HTERT RPE-1 (cell line): Measurements from ENCODE around the gene CSNK2A1.
"Not testable (repeated sequence)": the region's sequence is repeated elsewhere in the genome, so short reads cannot be mapped to it uniquely, and the experiment has no call there.

Experiments used
- in situ Hi-C: fragments of 300-500 bp; cut with MboI; formaldehyde crosslinking; loops from 4 replicates; pipeline ENCODE4 v1.14.3; 2020; ENCODE audit warnings: low sequenced_read_pairs

The CSNK2A1 gene

DNA sequence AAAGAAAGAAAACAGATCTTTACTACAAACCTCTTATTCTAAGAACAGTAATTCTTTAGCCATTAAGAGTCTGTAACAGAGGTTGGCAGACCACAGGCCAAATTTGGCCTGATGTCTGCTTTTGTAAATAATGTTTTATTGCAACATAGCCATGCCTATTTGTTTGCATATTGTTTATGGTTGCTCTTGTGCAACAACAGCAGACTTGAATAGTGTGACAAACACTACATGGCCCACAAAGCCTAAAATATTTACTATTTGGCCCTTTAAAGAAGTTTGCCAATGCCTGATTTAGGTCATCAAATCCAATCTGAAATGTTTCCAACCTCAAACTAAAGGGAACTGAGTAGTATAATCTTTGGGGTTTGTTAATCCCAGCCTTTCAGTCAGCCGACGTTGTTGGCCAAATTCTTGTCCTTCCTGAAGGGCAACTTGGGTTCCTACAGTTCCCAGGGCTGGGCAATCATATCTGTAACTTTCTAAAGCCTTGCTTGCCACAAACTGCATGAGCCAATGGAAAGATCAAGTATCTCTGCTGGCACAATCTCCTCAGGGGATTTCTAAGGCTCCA lies 47.4 kb downstream of the CSNK2A1 start:
- in situ Hi-C loops, result no loop called here

DNA sequence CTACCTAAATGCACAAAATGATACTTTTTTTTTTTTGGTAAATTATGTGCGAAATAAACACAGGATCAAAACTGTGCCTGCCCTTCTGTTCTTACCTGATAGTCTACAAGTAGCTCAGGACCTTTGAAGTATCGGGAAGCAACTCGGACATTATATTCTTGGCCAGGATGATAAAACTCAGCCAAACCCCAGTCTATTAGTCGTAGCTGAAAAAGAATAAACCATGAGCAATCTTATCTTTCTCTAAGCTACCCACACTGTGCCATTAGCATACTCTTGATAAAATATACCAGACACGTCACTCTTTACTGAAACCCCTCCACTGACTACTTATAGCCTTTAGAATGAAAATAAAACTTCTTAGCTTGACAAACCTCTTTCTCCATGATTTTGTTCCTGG lies 51.4 kb downstream of the CSNK2A1 start:
- in situ Hi-C loops, result no loop called here

DNA sequence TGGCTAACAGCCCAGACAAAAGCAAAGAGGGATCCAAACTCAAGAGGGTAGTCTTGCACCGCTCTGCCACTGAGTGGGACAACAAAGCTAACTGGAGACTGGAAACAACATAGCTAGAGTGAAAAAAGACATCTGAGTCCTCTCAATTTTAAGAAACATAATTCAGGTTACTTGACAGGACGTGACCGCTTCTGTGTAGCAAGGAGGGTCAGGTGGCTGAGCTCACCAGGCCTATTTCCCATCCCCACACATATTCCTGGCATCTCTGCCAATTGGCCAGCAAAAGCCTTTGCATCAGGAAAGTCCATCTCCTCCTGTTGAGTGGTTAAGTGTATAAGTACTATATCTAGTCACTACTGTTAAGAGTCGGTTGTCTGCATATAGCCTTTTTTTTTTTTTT lies 55.9 kb downstream of the CSNK2A1 start:
- in situ Hi-C loops, result no loop called here

DNA sequence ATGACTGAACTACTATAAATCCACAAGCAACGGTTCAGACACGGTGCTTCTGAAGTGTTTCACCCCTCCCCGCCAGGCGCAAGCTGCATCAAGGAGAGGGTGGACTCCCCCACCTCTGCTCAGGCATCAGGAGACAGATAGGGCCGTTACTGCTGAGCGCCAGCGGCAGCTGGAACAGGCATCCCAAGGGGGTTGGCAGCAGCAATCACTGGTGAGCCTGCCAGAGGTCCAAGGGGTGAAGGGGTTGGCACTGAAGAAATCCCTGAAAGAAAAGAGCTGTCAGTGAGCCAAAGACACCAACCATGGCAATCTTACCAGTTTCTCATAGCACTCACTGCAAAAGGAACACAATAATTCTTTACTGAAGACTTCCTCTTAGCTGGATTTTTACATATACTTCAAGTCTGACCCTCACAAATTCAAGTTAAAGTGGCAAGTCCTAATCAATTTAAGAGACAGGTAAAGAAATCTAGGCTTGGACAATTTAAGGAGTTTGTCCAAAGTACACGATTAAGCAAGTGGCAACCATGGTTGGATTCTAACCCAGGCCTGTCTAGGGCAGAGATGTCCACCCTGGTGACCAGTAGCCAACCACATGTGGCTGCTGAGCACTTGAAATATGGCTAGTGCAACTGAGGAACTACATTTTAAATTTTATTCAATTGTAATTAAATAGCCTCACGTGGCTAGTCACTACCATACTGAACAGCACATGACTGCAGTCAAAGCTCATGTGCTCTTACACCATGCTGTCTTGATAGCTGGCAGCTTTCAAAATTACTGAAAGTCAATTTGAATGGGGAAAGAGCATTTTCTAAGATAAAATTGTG lies 59.6 kb downstream of the CSNK2A1 start:
- in situ Hi-C loops, result no loop called here

DNA sequence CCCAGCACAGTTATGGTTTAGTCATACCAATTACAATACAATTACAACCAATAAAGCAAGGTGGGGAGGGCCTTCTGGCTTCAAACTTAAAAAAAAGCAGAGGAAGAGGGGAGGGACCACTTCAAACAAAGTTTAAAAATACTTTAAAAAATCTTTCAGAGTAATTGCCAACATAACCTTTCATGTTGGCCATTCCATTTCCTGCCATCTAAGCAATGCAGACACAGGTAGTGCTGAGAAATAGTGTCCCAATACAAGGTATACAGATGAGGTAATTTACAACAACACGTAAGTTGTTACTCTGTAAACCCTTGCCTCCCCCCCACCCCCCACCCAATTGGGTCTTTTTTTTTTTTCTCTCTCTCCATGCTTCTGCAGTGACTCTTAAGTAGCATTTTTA lies 62.4 kb downstream of the CSNK2A1 start:
- in situ Hi-C loops, result no loop called here

DNA sequence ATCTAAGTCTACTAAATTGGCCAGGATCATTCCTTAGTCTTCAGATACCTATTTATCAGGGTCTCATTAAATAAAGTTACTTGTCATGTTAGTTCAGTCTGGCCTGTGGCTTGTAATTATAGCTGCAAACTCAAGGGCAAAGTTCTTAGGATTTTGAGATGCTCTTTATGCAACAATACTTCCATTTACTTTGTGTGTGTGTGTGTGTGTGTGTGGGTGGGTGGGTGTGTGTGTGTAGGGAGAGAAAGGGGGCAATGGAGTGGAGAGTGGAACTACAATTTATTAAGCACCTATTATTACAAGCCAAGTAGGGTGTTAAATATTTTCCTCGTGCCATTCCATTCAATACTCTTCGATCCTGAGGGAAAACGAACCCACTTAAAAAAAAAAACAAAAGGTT lies 63.5 kb downstream of the CSNK2A1 start:
- in situ Hi-C loops, result no loop called here

DNA sequence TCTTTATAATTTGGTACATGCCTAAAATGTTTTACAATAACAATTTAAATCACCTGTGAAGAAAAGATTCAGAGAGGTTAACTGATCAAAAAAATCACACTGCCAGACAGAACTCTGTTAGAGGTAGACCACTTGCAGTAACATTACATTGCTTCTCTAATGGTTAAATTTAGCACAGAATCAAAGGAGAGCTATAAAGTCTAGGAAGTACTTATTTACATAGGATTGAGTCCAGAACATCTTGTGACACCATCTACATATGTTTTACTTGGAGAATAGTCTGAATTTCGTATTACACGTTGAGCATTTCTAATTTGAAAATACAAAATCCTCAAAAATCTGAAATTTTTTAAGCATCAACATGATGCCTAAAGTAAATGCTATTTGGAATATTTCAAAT lies 64.1 kb downstream of the CSNK2A1 start:
- in situ Hi-C loops, result no loop called here

DNA sequence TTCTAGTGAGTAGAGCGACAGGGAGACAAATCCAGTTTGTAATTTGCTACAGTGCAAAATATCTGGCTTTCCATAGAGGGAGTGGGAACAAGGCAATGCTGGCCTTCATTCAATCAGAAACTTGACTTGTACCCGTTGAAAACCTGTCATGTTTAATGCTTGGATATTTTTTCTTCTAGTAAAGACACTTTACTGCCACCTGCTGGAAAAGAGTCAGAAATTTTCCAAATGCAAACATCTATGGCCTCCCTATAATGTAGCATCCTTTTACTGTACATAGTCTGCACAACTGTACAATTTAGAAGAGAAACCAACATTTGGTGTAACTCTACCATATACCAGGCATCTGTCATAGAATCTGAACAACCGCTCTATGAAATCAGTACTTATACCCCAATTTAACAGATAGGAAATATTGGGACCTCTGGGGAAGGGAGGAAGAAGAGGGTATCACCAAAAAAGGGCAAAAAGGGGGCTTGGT lies 64.6 kb downstream of the CSNK2A1 start:
- in situ Hi-C loops, result no loop called here

DNA sequence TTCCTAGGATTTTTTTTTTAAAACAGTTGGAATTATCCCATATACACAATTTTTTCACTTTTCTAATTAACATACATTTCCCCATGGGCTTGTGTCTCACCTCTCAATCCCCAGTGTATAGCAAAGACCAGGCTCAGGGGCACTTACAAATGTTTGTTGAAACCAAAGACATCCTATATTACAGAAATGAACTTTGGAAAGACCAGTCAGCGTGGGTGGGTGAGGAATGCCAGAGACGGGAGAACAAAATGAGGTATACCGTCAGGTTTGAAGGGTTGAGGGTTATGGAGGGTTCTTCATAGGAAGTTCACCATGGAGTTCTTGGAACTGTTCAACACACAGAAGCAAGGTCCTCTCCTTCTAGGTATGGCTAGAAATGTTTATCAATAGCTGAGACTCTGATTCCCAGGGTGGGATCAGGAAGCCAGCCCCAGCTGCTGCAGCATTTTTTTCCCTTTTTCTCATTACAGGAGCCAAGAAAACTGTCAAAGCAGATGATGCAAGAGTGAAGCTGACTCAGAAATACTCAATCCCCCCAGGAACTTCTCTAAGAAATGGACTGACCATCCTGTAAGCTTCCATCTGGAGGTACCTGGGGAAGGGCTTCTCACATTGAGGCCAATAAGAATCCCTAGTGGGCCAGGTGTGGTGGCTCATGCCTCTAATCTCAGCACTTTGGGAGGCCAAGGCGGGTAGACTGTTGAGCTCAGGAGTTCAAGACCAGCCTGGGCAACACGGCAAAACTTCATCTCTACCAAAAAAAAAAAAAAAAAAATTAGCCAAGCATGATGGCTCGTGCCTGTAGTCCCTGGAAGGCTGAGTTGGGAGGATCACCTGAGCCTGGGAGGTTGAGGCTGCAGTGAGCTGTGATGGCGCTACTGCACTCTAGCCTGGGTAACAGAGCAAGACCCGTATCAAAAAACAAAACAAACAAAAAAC lies 65.3 kb downstream of the CSNK2A1 start:
- in situ Hi-C loops, result no loop called here

DNA sequence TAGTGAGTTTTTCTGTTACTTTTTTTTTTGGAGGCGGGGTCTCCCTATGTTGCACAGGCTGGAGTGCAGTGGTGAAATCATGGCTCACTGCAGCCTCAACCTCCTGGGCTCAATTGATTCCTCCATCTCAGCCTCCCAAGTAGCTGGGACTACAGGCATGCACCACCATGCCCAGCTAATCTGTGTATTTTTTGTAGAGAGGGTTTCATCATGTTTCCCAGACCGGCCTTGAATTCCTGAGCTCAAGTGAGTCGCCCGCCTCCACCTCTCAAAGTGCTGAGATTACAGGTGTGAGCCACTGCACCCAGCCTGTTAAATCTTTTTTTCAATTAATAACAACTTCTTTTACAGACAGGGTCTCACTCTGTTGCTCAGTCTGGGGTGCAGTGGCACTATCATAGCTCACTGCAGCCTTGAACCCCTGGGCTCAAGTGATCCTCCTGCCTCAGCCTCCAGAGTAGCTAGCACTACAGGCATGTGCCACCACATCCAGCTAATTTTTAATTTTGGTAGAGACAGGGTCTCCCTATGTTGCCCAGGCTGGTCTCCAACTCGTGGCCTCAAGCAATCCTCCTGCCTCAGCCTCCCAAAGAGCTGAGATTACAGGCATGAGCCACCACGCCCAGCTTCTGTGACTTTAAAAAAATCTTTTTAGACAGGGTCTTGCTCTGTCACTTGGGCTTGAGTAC lies 66.9 kb downstream of the CSNK2A1 start:
- in situ Hi-C loops, result not testable (repeated sequence)

DNA sequence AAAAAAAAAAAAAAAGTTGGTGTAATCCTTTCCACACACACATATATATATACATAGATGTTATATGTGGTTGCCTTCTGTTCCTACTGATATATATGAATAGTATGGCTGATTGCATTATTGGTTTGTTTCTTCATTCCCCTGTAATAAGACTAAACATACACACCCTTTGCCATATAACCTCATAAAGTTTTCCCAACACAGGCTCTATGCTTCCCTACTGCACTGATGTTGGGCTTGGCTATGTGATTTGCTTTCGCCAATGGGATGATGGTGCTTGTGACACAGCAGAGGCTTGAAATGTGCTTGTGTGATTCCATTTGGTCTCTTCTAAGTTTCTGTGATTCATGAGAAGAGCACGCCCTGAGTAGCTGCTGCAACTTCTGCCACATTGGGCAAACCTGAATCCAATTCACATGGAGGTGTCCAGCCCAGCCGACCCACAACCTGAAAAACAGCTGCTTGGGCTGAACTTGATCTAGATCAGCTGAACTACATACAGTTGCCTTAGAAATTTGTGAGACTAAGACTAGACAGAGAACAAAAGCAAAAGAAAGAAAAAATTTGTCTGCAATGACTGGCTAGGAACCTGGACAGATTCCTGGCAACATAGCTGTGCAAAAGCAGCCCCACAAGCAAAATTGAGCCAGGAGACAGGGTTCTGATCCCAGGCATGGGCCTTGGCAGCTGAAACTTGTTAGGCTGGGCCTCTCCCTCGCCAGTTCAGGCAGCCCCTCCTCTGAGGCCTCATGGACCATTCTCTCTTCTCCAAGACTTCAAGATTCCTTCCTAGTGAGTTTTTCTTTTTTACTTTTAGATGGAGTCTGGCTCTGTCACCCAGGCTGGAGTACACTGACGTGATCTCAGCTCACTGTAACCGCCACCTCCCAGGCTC lies 67.9 kb downstream of the CSNK2A1 start:
- in situ Hi-C loops, result no loop called here

DNA sequence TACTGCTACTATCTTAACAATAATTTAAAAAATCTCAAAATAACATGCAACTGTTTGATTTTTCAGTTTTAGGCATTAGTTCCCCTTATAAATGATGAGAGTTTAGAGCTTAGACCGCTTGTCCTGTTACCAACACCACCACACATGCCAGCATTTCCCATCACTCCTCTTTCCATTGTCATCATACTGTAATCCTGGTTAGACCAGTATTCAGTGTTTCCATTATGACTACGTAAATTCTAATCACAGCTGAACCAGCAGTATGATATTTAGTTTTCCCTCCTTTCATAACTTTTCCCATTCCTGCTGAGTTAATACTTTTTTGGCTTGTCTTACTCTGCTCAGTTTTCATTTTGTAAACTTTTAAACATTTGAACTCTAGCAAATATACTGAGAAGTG lies 69.0 kb downstream of the CSNK2A1 start:
- in situ Hi-C loops, result no loop called here

DNA sequence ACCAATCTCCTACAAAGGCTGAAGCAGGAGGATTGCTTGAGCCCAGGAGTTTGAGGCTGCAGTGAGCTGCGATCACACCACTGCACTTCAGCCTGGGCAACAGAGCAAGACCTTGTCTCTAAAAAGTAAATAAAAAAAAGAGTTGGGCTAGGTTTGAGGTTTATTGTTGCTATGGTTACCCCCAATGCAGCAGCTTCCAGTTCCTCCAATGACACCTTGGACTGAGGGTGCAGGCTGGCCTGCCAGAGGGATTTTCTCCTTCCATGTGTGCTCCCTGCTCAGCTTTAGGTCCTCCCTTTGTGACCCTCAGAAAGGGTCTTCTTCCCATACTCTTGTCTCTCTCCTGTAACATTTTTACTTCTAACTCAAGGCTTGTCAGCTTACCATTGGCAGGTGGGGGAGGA lies 70.7 kb downstream of the CSNK2A1 start:
- in situ Hi-C loops, result no loop called here

DNA sequence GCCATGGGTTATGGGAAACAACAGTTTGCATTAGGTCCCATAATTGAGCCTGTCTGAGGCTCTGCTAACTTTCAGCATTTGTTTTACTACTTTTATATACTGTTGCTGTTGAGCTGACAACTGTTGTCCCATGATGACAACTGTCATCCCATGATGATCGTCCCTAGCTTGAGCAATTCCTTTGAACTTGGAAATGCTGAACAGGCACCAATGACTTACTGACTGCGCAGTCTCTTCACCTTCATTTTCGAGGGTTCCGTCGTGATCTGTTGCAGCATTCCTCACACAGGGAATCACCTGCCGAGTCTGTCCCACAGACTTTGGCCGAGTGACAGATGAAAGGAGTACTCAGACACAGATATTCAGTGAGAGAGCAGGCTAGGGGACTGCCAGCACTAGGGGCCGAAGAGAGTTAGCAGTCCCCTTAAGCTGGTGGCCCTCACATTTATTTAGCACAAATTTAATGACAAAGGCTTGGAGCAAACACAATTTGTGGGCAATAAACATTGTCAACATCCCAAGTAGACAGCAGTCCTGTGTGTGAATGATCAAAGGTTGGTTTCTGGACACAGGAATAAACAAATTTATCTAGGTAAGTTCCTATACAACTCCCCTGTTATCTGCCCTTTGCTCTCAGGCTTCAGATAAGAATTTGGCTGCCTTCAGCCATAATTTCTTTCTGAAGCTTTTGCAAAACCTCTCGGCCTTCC lies 71.3 kb downstream of the CSNK2A1 start:
- in situ Hi-C loops, result no loop called here

DNA sequence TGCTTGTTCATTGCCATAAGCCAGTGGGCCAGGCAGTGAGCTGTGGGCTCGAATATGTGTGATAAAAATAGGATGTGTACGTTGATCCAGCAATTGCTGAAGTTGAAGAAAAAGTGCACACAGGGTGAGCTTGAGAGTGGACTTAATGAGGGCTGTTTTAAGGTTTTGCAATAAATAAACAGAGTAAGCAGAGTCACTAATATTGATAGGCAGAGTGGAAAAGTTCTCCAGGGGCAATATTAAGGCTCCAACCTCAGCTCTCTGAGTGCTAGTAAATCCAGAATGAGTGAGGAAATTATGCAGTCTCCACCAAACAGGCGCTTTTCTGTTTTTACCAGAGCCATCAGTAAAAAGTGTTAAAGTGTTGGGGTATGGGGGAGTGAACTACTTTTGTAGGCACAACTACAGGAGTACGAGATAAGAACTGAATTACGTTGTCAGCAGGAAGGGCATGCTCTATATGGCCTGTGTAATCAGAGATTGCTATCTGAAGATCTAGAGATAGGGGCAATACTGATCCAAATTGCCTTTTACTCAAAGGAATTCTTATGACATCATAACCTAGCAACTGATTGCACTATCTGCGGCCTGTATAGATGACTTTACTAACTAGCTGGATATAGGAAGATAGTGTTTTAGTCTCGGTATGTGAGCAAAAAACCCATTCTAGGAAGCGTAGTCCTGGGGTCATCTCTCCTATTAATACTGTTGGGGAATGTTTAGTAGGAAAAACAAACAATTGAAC lies 73.7 kb downstream of the CSNK2A1 start:
- in situ Hi-C loops, result no loop called here

DNA sequence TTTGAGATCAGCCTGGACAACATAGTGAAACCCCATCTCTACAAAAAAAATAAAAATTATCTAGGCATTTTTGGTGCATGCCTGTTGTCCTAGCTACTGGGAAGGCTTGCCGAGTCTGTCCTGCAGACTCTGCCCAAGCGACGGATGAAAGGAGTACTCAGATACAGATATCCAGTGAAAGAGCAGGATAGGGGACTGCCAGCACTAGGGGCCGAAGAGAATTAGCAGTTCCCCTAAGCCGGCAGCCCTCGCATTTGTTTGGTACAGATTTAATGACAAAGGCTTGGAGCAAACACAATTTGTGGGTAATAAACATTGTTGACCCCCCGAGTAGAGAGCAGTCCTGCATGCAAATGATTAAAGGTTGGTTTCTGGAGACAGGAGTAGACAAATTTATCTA lies 75.8 kb downstream of the CSNK2A1 start:
- in situ Hi-C loops, result no loop called here

DNA sequence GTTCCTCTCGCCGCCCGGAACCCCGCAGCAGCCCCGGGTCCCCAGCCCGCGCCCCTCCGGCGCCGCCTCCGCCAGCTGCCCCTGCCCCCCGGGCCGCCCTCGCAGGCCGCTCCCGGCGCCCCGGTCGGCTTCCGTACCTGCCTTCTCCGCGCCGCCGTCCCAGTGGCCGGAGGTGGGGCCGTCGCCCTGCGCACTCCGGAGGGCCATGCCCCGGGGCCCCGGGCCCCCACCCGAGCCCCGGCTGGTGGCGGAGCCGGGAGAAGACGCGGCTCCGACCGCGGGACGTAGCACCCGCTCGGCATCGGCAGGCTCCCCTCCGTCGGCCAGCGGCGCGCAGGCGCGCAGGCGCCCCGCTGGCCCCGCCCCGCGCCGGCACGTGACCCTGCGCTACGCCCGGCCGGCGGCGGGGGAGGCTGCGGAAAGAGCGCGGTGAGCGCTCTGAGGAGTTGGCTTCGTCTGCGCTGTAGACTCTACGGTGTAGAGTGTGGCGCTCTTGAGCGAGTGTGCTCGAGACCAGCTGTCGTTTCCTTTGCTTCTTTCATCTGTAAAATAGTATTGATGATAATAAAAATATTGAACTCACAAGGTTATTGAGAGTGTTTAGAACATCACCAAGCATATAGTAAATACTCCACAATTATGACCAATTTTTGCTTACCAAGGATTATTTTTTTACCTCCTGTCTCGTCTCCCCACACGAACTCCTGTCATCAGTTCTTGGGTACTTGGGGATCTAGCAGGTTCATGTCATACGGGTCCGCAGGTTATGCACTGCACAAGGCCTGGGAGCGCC lies 81.2 kb downstream of the CSNK2A1 start, which contains the start of gene TBC1D20:
Gene TBC1D20 (minus strand): TSS at position 335 of the 793 bp plus-strand sequence. CDS start 128 bp downstream, at position 207.
- in situ Hi-C loops, result no loop called here
